Measurements from ENCODE around the gene DUS2.
A peak's percentile ranks its signal among the peaks of the same experiment; 100 is the strongest.

Gene DUS2

DNA sequence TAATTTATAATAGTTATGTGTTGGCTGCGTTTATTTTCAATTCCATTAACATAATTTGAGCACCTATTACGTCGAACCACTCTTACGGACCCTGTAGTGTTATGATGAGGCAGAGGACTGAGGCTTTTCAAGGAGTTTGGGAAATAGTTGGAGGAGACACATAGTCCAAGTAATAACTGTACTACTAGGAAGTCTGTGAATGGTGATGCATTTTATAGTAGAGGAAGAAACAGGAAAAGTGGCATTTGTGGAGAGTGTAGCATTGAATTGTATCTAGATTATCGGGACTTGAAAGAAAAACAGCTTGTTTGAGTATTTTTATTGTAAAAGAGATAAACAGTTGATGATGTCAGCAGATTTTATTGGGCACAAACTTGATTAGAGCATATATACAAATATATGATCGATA lies 63.8 kb downstream of the DUS2 start:
- Histone ChIP-seq H3K4me3 (ENCODE audit: low read depth, low read length) (peak overlapping the region; percentile 94), H3K36me3 (no peaks in the 10 kb centered on the region; the same call in 1 of the 2 replicates), H3K27me3 (ENCODE audit: insufficient read depth, low read depth, severe bottlenecking) (no peaks in the 10 kb centered on the region), H3K27ac (peak overlapping the region; percentile 90), H3K9me3 (ENCODE audit: severe bottlenecking) (no peaks in the 10 kb centered on the region)
- no peak for DNase-seq
- TF ChIP-seq, protein P1, sequence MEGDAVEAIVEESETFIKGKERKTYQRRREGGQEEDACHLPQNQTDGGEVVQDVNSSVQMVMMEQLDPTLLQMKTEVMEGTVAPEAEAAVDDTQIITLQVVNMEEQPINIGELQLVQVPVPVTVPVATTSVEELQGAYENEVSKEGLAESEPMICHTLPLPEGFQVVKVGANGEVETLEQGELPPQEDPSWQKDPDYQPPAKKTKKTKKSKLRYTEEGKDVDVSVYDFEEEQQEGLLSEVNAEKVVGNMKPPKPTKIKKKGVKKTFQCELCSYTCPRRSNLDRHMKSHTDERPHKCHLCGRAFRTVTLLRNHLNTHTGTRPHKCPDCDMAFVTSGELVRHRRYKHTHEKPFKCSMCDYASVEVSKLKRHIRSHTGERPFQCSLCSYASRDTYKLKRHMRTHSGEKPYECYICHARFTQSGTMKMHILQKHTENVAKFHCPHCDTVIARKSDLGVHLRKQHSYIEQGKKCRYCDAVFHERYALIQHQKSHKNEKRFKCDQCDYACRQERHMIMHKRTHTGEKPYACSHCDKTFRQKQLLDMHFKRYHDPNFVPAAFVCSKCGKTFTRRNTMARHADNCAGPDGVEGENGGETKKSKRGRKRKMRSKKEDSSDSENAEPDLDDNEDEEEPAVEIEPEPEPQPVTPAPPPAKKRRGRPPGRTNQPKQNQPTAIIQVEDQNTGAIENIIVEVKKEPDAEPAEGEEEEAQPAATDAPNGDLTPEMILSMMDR (IDR thresholded peaks at IDR 0.05; ENCODE audit: low read depth, low read length): no peak

DNA sequence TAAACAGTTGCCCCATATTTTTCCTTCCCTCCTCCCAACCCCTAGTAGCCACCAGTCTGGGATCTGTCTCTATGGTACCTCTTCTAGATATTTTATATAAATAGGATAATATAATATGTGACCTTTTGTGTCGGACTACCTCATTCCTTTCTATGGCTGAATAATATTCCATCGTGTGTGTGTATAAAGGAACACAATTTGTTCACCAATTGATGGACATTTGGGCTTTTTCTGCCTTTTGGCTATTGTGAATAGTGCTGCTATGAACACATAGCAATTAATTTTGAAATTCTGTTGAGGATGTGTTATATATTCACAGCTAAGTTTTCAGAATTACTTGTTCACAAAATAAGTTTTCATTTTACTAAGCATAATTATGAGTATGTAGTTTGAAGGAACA lies 64.6 kb downstream of the DUS2 start:
- Histone ChIP-seq H3K36me3 (no peaks in the 10 kb centered on the region; the same call in 1 of the 2 replicates), H3K4me3 (ENCODE audit: low read depth, low read length) (no peak overlapping the region), H3K9me3 (ENCODE audit: severe bottlenecking) (no peaks in the 10 kb centered on the region), H3K27ac (no peak overlapping the region), H3K27me3 (ENCODE audit: insufficient read depth, low read depth, severe bottlenecking) (no peaks in the 10 kb centered on the region)
- no peak for DNase-seq
- TF ChIP-seq, protein P1 (IDR thresholded peaks at IDR 0.05; ENCODE audit: low read depth, low read length): no peak

DNA sequence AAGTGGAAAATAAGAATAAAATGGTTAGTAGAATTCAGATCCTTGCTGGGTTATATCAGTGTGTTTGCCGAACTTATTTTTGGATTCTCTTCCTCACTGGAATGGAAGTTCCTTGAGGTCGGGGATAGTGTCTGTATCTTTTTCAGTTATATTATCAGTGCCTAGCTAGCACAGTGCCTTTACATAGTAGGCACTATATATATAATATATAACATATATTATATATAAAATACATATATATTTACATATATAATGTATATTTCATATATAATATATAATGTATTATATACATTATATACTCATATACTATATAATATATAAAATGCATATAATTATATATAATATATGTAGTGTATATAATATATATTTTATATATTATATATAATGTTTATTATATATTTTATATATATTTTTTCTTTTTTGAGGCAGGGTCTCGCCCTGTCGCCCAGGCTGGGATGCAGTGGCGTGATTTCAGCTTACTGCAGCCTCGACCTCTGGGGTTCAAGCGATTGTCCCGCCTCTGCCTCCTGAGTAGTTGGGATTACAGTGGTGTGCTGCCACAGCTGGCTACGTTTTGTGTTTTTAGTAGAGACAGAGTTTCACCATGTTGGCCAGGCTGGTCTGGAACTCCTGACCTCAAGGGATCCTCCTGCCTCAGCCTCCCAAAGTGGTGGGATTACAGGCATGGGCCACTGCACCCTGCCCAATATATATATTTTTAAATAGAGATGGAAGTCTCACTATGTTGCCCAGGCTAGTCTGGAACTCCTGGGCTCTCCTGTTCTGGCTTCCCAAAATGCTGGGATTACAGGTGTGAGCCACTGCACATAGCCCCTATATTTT lies 65.3 kb downstream of the DUS2 start:
- Histone ChIP-seq H3K4me3 (ENCODE audit: low read depth, low read length) (no peak overlapping the region), H3K27me3 (ENCODE audit: insufficient read depth, low read depth, severe bottlenecking) (no peaks in the 10 kb centered on the region), H3K36me3 (no peaks in the 10 kb centered on the region; the same call in 1 of the 2 replicates)

DNA sequence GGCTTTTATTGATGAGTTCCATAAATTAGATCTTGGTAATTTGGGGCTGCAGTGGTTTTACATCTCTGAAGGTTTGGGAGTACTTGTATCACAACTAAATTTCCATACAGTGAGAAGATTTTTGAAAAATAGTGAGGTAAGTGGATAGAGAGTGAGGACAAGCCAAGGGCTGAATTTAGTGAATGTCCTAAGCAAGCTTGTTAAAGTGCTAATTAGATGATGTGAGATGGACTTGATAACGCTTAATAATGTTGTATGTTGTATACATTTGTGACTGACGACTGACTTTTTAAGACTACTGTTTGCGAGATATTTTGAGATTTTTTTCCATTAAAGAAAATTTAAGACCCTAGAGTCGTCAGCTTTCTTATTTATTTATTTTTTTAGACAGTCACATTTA lies 66.0 kb downstream of the DUS2 start:
- no peaks in the 10 kb centered on the region for H3K9me3 ChIP-seq (ENCODE audit: severe bottlenecking)
- H3K27me3 ChIP-seq (ENCODE audit: insufficient read depth, low read depth, severe bottlenecking): no peaks in the 10 kb centered on the region
- no peak overlapping the region for H3K4me3 ChIP-seq (ENCODE audit: low read depth, low read length)
- DNase-seq: no peak
- no peaks in the 10 kb centered on the region; the same call in 1 of the 2 replicates for H3K36me3 ChIP-seq
- no peak overlapping the region for H3K27ac ChIP-seq
- TF ChIP-seq, protein P1 (IDR thresholded peaks at IDR 0.05; ENCODE audit: low read depth, low read length): no peak

More for the DNA sequence above, 65.3 kb downstream of the DUS2 start:
- DNase-seq: no peak
- TF ChIP-seq, protein P1 (IDR thresholded peaks at IDR 0.05; ENCODE audit: low read depth, low read length): no peak
- H3K9me3 ChIP-seq (ENCODE audit: severe bottlenecking): no peaks in the 10 kb centered on the region
- no peak overlapping the region for H3K27ac ChIP-seq

DNA sequence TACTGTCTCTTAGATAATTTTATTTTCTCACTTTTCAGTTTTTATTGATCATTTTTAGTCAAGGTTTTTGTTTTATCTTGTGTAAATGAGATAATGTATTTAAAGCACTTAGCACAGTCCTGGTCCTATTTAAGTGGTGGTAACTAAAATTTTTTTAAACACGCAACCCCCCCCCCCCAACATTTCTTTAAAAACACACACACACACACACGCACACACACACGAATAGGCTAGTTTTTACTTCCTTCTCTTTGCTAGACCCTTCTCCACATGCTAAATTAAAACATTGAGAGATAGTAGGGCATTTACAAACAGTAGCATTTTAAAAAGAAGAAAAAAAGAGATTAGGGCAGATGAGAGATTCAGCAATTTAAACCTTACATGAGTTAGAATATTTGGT lies 67.0 kb downstream of the DUS2 start:
- Histone ChIP-seq H3K27ac (no peak overlapping the region), H3K4me3 (ENCODE audit: low read depth, low read length) (no peak overlapping the region), H3K27me3 (ENCODE audit: insufficient read depth, low read depth, severe bottlenecking) (no peaks in the 10 kb centered on the region), H3K36me3 (no peaks in the 10 kb centered on the region; the same call in 1 of the 2 replicates), H3K9me3 (ENCODE audit: severe bottlenecking) (no peaks in the 10 kb centered on the region)
- TF ChIP-seq, protein P1 (IDR thresholded peaks at IDR 0.05; ENCODE audit: low read depth, low read length): no peak
- DNase-seq: no peak

Measured in WERI-Rb-1 (cell line).